LNCaP clone FGC (cell line): Measurements from ENCODE around the gene FAM120A.

Source experiments
- DNase-seq: peaks from one replicate; pipeline ENCODE4 v3.0.0-alpha.2; 2011; ENCODE audit warnings: low read depth
- H3K4me3 ChIP-seq: 2 replicates; pipeline ENCODE4 v1.5.1; 2011; ENCODE audit warnings: mild to moderate bottlenecking, low read depth, low read length, control low read depth
- CTCF ChIP-seq: IDR thresholded peaks from 2 replicates; pipeline ENCODE4 v1.5.1; 2012; ENCODE audit warnings: mild to moderate bottlenecking; ENCODE audit not compliant: control insufficient read depth, insufficient read depth; ENCODE audit errors: extremely low read depth

The FAM120A gene

GRCh38 chr9:93612052-93612795, 160.7 kb downstream of the FAM120A start:
- no peak for DNase-seq
- no peak for TF ChIP-seq CTCF
- no peak overlapping the region for H3K4me3 ChIP-seq

- TF ChIP-seq CTCF: no peak
- no peak for DNase-seq
- H3K4me3 ChIP-seq: no peak overlapping the region
These were observed 161.3 kb downstream of the FAM120A start for GRCh38 chr9:93612796-93613154.

- no peak overlapping the region for H3K4me3 ChIP-seq
These were observed 161.7 kb downstream of the FAM120A start for GRCh38 chr9:93613174-93613573.

GRCh38 chr9:93613791-93614190, 162.3 kb downstream of the FAM120A start:
- no peak overlapping the region for H3K4me3 ChIP-seq
- TF ChIP-seq CTCF: no peak
- DNase-seq: no peak

More at GRCh38 chr9:93613174-93613573, 161.7 kb downstream of the FAM120A start:
- DNase-seq: no peak
- TF ChIP-seq CTCF: no peak

- DNase-seq: no peak
- no peak for TF ChIP-seq CTCF
- H3K4me3 ChIP-seq: no peak overlapping the region
These were observed 163.5 kb downstream of the FAM120A start for GRCh38 chr9:93614830-93615468.
